H9 (cell line): Measurements from ENCODE around the gene ERFE. TPM values are rescaled to one million over a fixed set of nuclear protein-coding genes. Genes with fewer than 3 reads are reported as not detected.

Experiments
- DNase-seq: peaks from one replicate; pipeline ENCODE4 v3.0.0-alpha.2; 2017
- H2AFZ ChIP-seq: one replicate; pipeline ENCODE4 v1.6.1; 2013; ENCODE audit warnings: mild to moderate bottlenecking, low read length, control low read depth, moderate library complexity
- H2AK5ac ChIP-seq: 2 replicates; pipeline ENCODE4 v1.6.1; 2013; ENCODE audit warnings: low read length, control low read depth, mixed read lengths; ENCODE audit not compliant: insufficient read length
- H2BK120ac ChIP-seq: one replicate; pipeline ENCODE4 v1.6.1; 2013; ENCODE audit warnings: low read depth, mild to moderate bottlenecking, low read length, control low read depth, inconsistent platforms; ENCODE audit not compliant: poor library complexity, severe bottlenecking
- H2BK12ac ChIP-seq: 2 replicates; pipeline ENCODE4 v1.6.1; 2013; ENCODE audit warnings: low read length, control low read depth, mixed read lengths, low read depth; ENCODE audit not compliant: insufficient read length
- H2BK15ac ChIP-seq: 2 replicates; pipeline ENCODE4 v1.6.1; 2013; ENCODE audit warnings: low read depth, low read length, control low read depth
- H2BK20ac ChIP-seq: one replicate; pipeline ENCODE4 v1.6.1; 2013; ENCODE audit warnings: low read depth, mild to moderate bottlenecking, low read length, control low read depth, inconsistent platforms; ENCODE audit not compliant: poor library complexity, severe bottlenecking
- H2BK5ac ChIP-seq: 2 replicates; pipeline ENCODE4 v1.6.1; 2013; ENCODE audit warnings: low read length, control low read depth, mixed read lengths; ENCODE audit not compliant: insufficient read length
- H3K14ac ChIP-seq: 2 replicates; pipeline ENCODE4 v1.6.1; 2013; ENCODE audit warnings: low read length, control low read depth; ENCODE audit not compliant: insufficient read depth
- H3K18ac ChIP-seq: 2 replicates; pipeline ENCODE4 v1.6.1; 2013; ENCODE audit warnings: low read depth, mild to moderate bottlenecking, mixed read lengths, low read length, control low read depth; ENCODE audit not compliant: insufficient read length
- H3K23ac ChIP-seq: 2 replicates; pipeline ENCODE4 v1.6.1; 2013; ENCODE audit warnings: low read length, control low read depth, mixed read lengths, low read depth; ENCODE audit not compliant: insufficient read length
- H3K23me2 ChIP-seq: 2 replicates; pipeline ENCODE4 v1.6.1; 2013; ENCODE audit warnings: low read depth, mild to moderate bottlenecking, mixed read lengths, low read length, control low read depth; ENCODE audit not compliant: insufficient read length, poor library complexity, severe bottlenecking
- H3K27ac ChIP-seq: 2 replicates; pipeline ENCODE4 v1.5.1; 2013; ENCODE audit warnings: low read length, control low read depth, mixed read lengths, low read depth; ENCODE audit not compliant: insufficient read length
- H3K27me3 ChIP-seq: 2 replicates; pipeline ENCODE4 v1.6.1; 2013; ENCODE audit warnings: low read length, control low read depth, inconsistent platforms; ENCODE audit not compliant: insufficient read depth
- H3K4ac ChIP-seq: 2 replicates; pipeline ENCODE4 v1.6.1; 2013; ENCODE audit warnings: low read depth, mild to moderate bottlenecking, control low read depth, inconsistent platforms, low read length, moderate library complexity
- H3K4me1 ChIP-seq: 2 replicates; pipeline ENCODE4 v1.6.1; 2013; ENCODE audit warnings: low read length, control low read depth, inconsistent platforms; ENCODE audit not compliant: insufficient read depth
- H3K4me2 ChIP-seq: 2 replicates; pipeline ENCODE4 v1.6.1; 2013; ENCODE audit warnings: low read length, control low read depth, mixed read lengths; ENCODE audit not compliant: insufficient read length, insufficient read depth
- H3K56ac ChIP-seq: 2 replicates; pipeline ENCODE4 v1.6.1; 2013; ENCODE audit warnings: low read depth, mild to moderate bottlenecking, mixed read lengths, low read length, control low read depth; ENCODE audit not compliant: insufficient read length
- H3K79me1 ChIP-seq: 2 replicates; pipeline ENCODE4 v1.6.1; 2013; ENCODE audit warnings: low read depth, mild to moderate bottlenecking, moderate library complexity, low read length, control low read depth, inconsistent platforms; ENCODE audit not compliant: insufficient read depth, poor library complexity, severe bottlenecking
- H3K79me2 ChIP-seq: 2 replicates; pipeline ENCODE4 v1.6.1; 2013; ENCODE audit warnings: low read length, control low read depth, inconsistent platforms; ENCODE audit not compliant: insufficient read depth
- H3K9ac ChIP-seq: 2 replicates; pipeline ENCODE4 v1.6.1; 2013; ENCODE audit warnings: low read length, control low read depth, mixed read lengths; ENCODE audit not compliant: insufficient read length; ENCODE audit errors: extremely low read depth
- H3K9me3 ChIP-seq: one replicate; pipeline ENCODE4 v1.6.1; 2013; ENCODE audit warnings: low read depth, low read length, inconsistent platforms; ENCODE audit not compliant: control insufficient read depth
- H3T11ph ChIP-seq: one replicate; pipeline ENCODE4 v1.6.1; 2013; ENCODE audit warnings: mild to moderate bottlenecking, low read length, control low read depth, inconsistent platforms
- H4K20me1 ChIP-seq: one replicate; pipeline ENCODE4 v1.6.1; 2013; ENCODE audit not compliant: control insufficient read depth, insufficient read length, insufficient read depth
- H4K5ac ChIP-seq: 2 replicates; pipeline ENCODE4 v1.6.1; 2013; ENCODE audit warnings: low read depth, mild to moderate bottlenecking, mixed read lengths, low read length, control low read depth; ENCODE audit not compliant: insufficient read length
- H4K8ac ChIP-seq: replicated peaks from 2 replicates; pipeline ENCODE4 v1.6.1; 2013; ENCODE audit warnings: low read length, control low read depth, mixed read lengths, low read depth; ENCODE audit not compliant: insufficient read length
- H4K91ac ChIP-seq: 2 replicates; pipeline ENCODE4 v1.6.1; 2013; ENCODE audit warnings: low read depth, mild to moderate bottlenecking, moderate library complexity, mixed read lengths, low read length, control low read depth; ENCODE audit not compliant: insufficient read length
- H3K27ac Mint-ChIP-seq, 3 experiments: 2 replicates in 2 of 3; 3 replicates in 1 of 3; pipeline ENCODE4 v1.8.0; 2020 to 2021; ENCODE audit warnings: mixed read lengths in 3 of 3, mild to moderate bottlenecking in 1 of 3, moderate library complexity in 1 of 3
- H3K27me3 Mint-ChIP-seq: 2 replicates; pipeline ENCODE4 v1.8.0; 2021; ENCODE audit warnings: low read depth, mild to moderate bottlenecking, moderate library complexity, mixed read lengths
- H3K36me3 Mint-ChIP-seq, 3 experiments: 2 replicates in 2 of 3; 3 replicates in 1 of 3; pipeline ENCODE4 v1.8.0; 2020 to 2021; ENCODE audit warnings: low read depth in 3 of 3, mixed read lengths in 3 of 3; ENCODE audit not compliant: insufficient read depth in 1 of 3
- H3K4me1 Mint-ChIP-seq, 2 experiments: 2 replicates each; pipeline ENCODE4 v1.8.0; 2020; ENCODE audit warnings: mixed read lengths in 2 of 2
- H3K4me3 Mint-ChIP-seq, 2 experiments: 2 replicates in 1 of 2; 3 replicates in 1 of 2; pipeline ENCODE4 v1.8.0; 2020 to 2021; ENCODE audit warnings: mild to moderate bottlenecking in 2 of 2, mixed read lengths in 2 of 2, moderate library complexity in 1 of 2
- H3K9me3 Mint-ChIP-seq, 2 experiments: 2 replicates in 1 of 2; 3 replicates in 1 of 2; pipeline ENCODE4 v1.8.0; 2020; ENCODE audit warnings: mild to moderate bottlenecking in 2 of 2, mixed read lengths in 2 of 2, moderate library complexity in 1 of 2
- CTCF ChIP-seq: fragments of 200-600 bp; sonication (generic); conservative IDR thresholded peaks from 3 replicates; pipeline ENCODE4 v1.8.0; 2021; ENCODE audit warnings: antibody characterized with exemption, mild to moderate bottlenecking
- WGBS: extraction: QIAGEN DNeasy Blood & Tissue Kit; methylation state at CpG from one replicate; pipeline ENCODE4 v1.1.7; 2013; ENCODE audit warnings: missing lambda C conversion rate, low lambda C conversion rate, mixed read lengths; ENCODE audit not compliant: insufficient read length; ENCODE audit errors: extremely low coverage; 5-methylcytosine and 5-hydroxymethylcytosine counted together
- total RNA-seq: library from RNA; stranded (reverse); gene quantifications from 2 replicates; pipeline ENCODE4 v1.2.1, GENCODE V29; 2021

Gene ERFE
- total RNA-seq, 1 experiment from 2014 or later = 2.1 TPM

GRCh38 chr2:238133499-238134392 is 25.0 kb upstream of the ERFE start:
- H2BK15ac ChIP-seq = no peak overlapping the region
- no peak overlapping the region for H2BK20ac ChIP-seq
- H3K27me3 Mint-ChIP-seq = no peaks in the 10 kb centered on the region; the same call in 1 of the 2 replicates
- no peak overlapping the region for H2AFZ ChIP-seq
- no peak overlapping the region; a peak in 1 of 7 replicates for H3K27ac Mint-ChIP-seq
- no peak overlapping the region for H2BK12ac ChIP-seq
- TF ChIP-seq CTCF = peak; percentile 36; the same call in 1 of the 3 replicates
- WGBS = no CpG with 5 or more reads among the region's 14 CpGs
- no peak overlapping the region for H3K56ac ChIP-seq
- H3K23me2 ChIP-seq = no peaks in the 10 kb centered on the region
- H4K20me1 ChIP-seq = no peaks in the 10 kb centered on the region
- no peak overlapping the region for H2BK5ac ChIP-seq
- H3K4ac ChIP-seq = no peak overlapping the region
- H3K9ac ChIP-seq = no peak overlapping the region
- H4K91ac ChIP-seq = no peak overlapping the region
- H3K4me3 Mint-ChIP-seq = no peak overlapping the region
- no peak overlapping the region for H3T11ph ChIP-seq
- H3K27me3 ChIP-seq = no peaks in the 10 kb centered on the region
- no peak overlapping the region for H4K8ac ChIP-seq
- no peak overlapping the region for H2BK120ac ChIP-seq
- DNase-seq = no peak
- no peak overlapping the region for H4K5ac ChIP-seq
- no peaks in the 10 kb centered on the region for H3K36me3 Mint-ChIP-seq
- no peaks in the 10 kb centered on the region for H3K9me3 ChIP-seq
- no peak overlapping the region for H2AK5ac ChIP-seq
- H3K18ac ChIP-seq = no peak overlapping the region
- H3K14ac ChIP-seq = no peak overlapping the region
- no peak overlapping the region for H3K23ac ChIP-seq
- H3K27ac ChIP-seq = no peak overlapping the region
- no peaks in the 10 kb centered on the region for H3K9me3 Mint-ChIP-seq
- no peaks in the 10 kb centered on the region for H3K79me2 ChIP-seq
- H3K4me1 Mint-ChIP-seq = no peaks in the 10 kb centered on the region
- no peaks in the 10 kb centered on the region for H3K4me1 ChIP-seq
- no peak overlapping the region for H3K4me2 ChIP-seq
- H3K79me1 ChIP-seq = no peaks in the 10 kb centered on the region
